ENCODE results near the gene NOXO1. TPM values are rescaled to one million over a fixed set of nuclear protein-coding genes. Genes with fewer than 3 reads are reported as not detected.
A peak's percentile ranks its signal among the peaks of the same experiment; 100 is the strongest.

NOXO1 gene
- total RNA-seq, 1 experiment from 2014 or later: 3.4 TPM

GRCh38 chr16:2009791-2010510 is 28.7 kb upstream of the NOXO1 start, which contains the start of gene ZNF598:
Gene ZNF598, minus strand, starts transcription at chr16:2009821.
- H3K9me3 ChIP-seq (ENCODE audit: low read length): no peaks in the 10 kb centered on the region
- no peaks in the 10 kb centered on the region for H3K9me2 ChIP-seq (replicated peaks; ENCODE audit: low read length)
- intact Hi-C loops (cut with micrococcal nuclease): no loop called here
- peaks cover 26% of the 10 kb centered on the region for H3K4me1 ChIP-seq (ENCODE audit: insufficient read depth, low read length)
- TF ChIP-seq CTCF (conservative IDR thresholded peaks at IDR 0.05; ENCODE audit: low read depth, low read length) (no peak), EZH2phosphoT487 (IDR thresholded peaks at IDR 0.05; ENCODE audit: borderline replicate concordance, low read length) (no peak), EZH2 (IDR thresholded peaks at IDR 0.05; ENCODE audit: low read length, unreplicated experiment) (no peak)
- peak within 1 kb of the TSS; percentile 42 for H2AFZ ChIP-seq (ENCODE audit: low read length)
- H3K27me3 ChIP-seq (ENCODE audit: low read length): no peaks in the 10 kb centered on the region
- ChIA-PET CTCF (no interaction called here), POLR2A (ENCODE audit: unreplicated experiment) (no interaction called here)
- peak within 1 kb of the TSS; percentile 97 for H3K9ac ChIP-seq (ENCODE audit: low read length)
- peaks cover 3% of the 10 kb centered on the region; the same call in 1 of the 2 replicates for H3K36me3 ChIP-seq (ENCODE audit: low read depth, low read length)
- ATAC-seq: peak; percentile 81
- H3K4me2 ChIP-seq (ENCODE audit: low read length): peak within 1 kb of the TSS; percentile 92
- H3F3A ChIP-seq (ENCODE audit: low read length, unreplicated experiment): no peaks in the 10 kb centered on the region
- peaks cover 54% of the 10 kb centered on the region for H3K79me2 ChIP-seq (ENCODE audit: low read length)
- DNase-seq: peak; percentile 83
- peak within 1 kb of the TSS; percentile 77 for H3K27ac ChIP-seq (ENCODE audit: low read length)
- peak within 1 kb of the TSS; percentile 94 for H3K4me3 ChIP-seq (ENCODE audit: low read length)
- BruUV-seq (replicated peaks): TSS peak; percentile 83
- peaks cover 22% of the 10 kb centered on the region for H4K20me1 ChIP-seq (ENCODE audit: low read length)

GRCh38 chr16:2009164-2009711 is 28.0 kb upstream of the NOXO1 start:
- intact Hi-C loops (cut with micrococcal nuclease): no loop called here

More at GRCh38 chr16:2009164-2009711, 28.0 kb upstream of the NOXO1 start:
- Histone ChIP-seq H3F3A (ENCODE audit: low read length, unreplicated experiment) (no peaks in the 10 kb centered on the region), H3K9ac (ENCODE audit: low read length) (peak overlapping the region; percentile 97), H4K20me1 (ENCODE audit: low read length) (peaks cover 24% of the 10 kb centered on the region), H2AFZ (ENCODE audit: low read length) (no peak overlapping the region), H3K4me2 (ENCODE audit: low read length) (peak overlapping the region; percentile 91), H3K9me2 (replicated peaks; ENCODE audit: low read length) (no peaks in the 10 kb centered on the region), H3K27ac (ENCODE audit: low read length) (peak overlapping the region; percentile 64), H3K4me1 (ENCODE audit: insufficient read depth, low read length) (peaks cover 25% of the 10 kb centered on the region), H3K36me3 (ENCODE audit: low read depth, low read length) (peaks cover 3% of the 10 kb centered on the region; the same call in 1 of the 2 replicates), H3K79me2 (ENCODE audit: low read length) (peaks cover 61% of the 10 kb centered on the region), H3K9me3 (ENCODE audit: low read length) (no peaks in the 10 kb centered on the region), H3K4me3 (ENCODE audit: low read length) (peak overlapping the region; percentile 94), H3K27me3 (ENCODE audit: low read length) (no peaks in the 10 kb centered on the region)
- CTCF ChIA-PET: no interaction called here
- TF ChIP-seq EZH2phosphoT487 (IDR thresholded peaks at IDR 0.05; ENCODE audit: borderline replicate concordance, low read length): no peak
- TF ChIP-seq CTCF (conservative IDR thresholded peaks at IDR 0.05; ENCODE audit: low read depth, low read length): no peak
- TF ChIP-seq EZH2 (IDR thresholded peaks at IDR 0.05; ENCODE audit: low read length, unreplicated experiment): no peak
- ATAC-seq: peak; percentile 3; the same call in 1 of the 2 replicates
- BruUV-seq (replicated peaks): no TSS peak
- POLR2A ChIA-PET (ENCODE audit: unreplicated experiment): no interaction called here
- no peak for DNase-seq

Measured in PC-3 (cell line).